ENCODE measurements around the gene CBFA2T3. TPM values are rescaled to one million over a fixed set of nuclear protein-coding genes. Genes with fewer than 3 reads are reported as not detected.

The CBFA2T3 gene
- total and polyA plus RNA-seq, 2 of the 13 experiments (the other 11 are each of a cell fraction or from before 2014, with no cell fraction given), result 0.05 TPM; not detected in 1

GRCh38 chr16:89009343-89010209, 32.6 kb upstream of the CBFA2T3 start (continued):
- TF ChIP-seq ZHX1 (CRISPR knock-in tag; IDR thresholded peaks at IDR 0.05; ENCODE audit: low read depth) (no peak), KLF6 (CRISPR knock-in tag; IDR thresholded peaks at IDR 0.05) (peak; percentile 80; the same call in 1 of the 2 replicates), HMGXB3 (CRISPR knock-in tag; IDR thresholded peaks at IDR 0.05; ENCODE audit: borderline replicate concordance) (0 out of 2 replicates have a peak, but pooled peaks have one; percentile 43), ZNF687 (CRISPR knock-in tag; IDR thresholded peaks at IDR 0.05) (0 out of 2 replicates have a peak, but pooled peaks have one; percentile 13), BATF2 (CRISPR knock-in tag; IDR thresholded peaks at IDR 0.05) (0 out of 2 replicates have a peak, but pooled peaks have one; percentile 28), MEF2D (CRISPR knock-in tag; IDR thresholded peaks at IDR 0.05) (0 out of 2 replicates have a peak, but pooled peaks have one; percentile 27), REST (IDR thresholded peaks at IDR 0.05; ENCODE audit: borderline replicate concordance in 1 of 2, low read depth in 1 of 2, low read length in 2 of 2) (peak; percentile 90 to 96), MTERF4 (CRISPR knock-in tag; IDR thresholded peaks at IDR 0.05) (peak; percentile 74; the same call in 1 of the 2 replicates)

Data from HepG2 (cell line).